ENCODE measurements around the gene EDIL3.
"Not testable (repeated sequence)": the region's sequence is repeated elsewhere in the genome, so short reads cannot be mapped to it uniquely, and the experiment has no call there.

Gene EDIL3

GRCh38 chr5:84160650-84161049 lies 224.0 kb downstream of the EDIL3 start:
- DNase-seq, result not testable (repeated sequence)

GRCh38 chr5:84149094-84149493 lies 235.6 kb downstream of the EDIL3 start:
- DNase-seq, result no peak

GRCh38 chr5:84148651-84149050 lies 236.0 kb downstream of the EDIL3 start:
- no peak for DNase-seq

GRCh38 chr5:84137541-84137940 lies 247.1 kb downstream of the EDIL3 start:
- DNase-seq, result no peak

- no peak for DNase-seq
Measured at GRCh38 chr5:84131372-84131771, 253.3 kb downstream of the EDIL3 start.

GRCh38 chr5:84130006-84130580 lies 254.6 kb downstream of the EDIL3 start:
- DNase-seq, result no peak

- DNase-seq, result no peak
Measured at GRCh38 chr5:84125216-84125615, 259.5 kb downstream of the EDIL3 start.

GRCh38 chr5:84119252-84119651 lies 265.4 kb downstream of the EDIL3 start:
- no peak for DNase-seq

- DNase-seq, result no peak
Measured at GRCh38 chr5:84118551-84118950, 266.1 kb downstream of the EDIL3 start.

- no peak for DNase-seq
Measured at GRCh38 chr5:84115727-84116126, 269.0 kb downstream of the EDIL3 start.

- no peak for DNase-seq
Measured at GRCh38 chr5:84113246-84114105, 271.2 kb downstream of the EDIL3 start.

- DNase-seq, result no peak
Measured at GRCh38 chr5:84092738-84093137, 291.9 kb downstream of the EDIL3 start.

- no peak for DNase-seq
Measured at GRCh38 chr5:84091127-84091799, 293.4 kb downstream of the EDIL3 start.

GRCh38 chr5:84088996-84089395 lies 295.7 kb downstream of the EDIL3 start:
- DNase-seq, result no peak

GRCh38 chr5:84086511-84086910 lies 298.2 kb downstream of the EDIL3 start:
- no peak for DNase-seq

GRCh38 chr5:84085387-84086041 lies 299.2 kb downstream of the EDIL3 start:
- DNase-seq, result no peak

- DNase-seq, result no peak
Measured at GRCh38 chr5:84080908-84081307, 303.8 kb downstream of the EDIL3 start.

GRCh38 chr5:84072339-84072738 lies 312.3 kb downstream of the EDIL3 start:
- DNase-seq, result no peak

- DNase-seq, result no peak
Measured at GRCh38 chr5:84069608-84070179, 315.0 kb downstream of the EDIL3 start.

- no peak for DNase-seq
Measured at GRCh38 chr5:84063041-84063440, 321.6 kb downstream of the EDIL3 start.

GRCh38 chr5:84059672-84060071 lies 325.0 kb downstream of the EDIL3 start:
- no peak for DNase-seq

- no peak for DNase-seq
Measured at GRCh38 chr5:84058561-84058960, 326.1 kb downstream of the EDIL3 start.

- no peak for DNase-seq
Measured at GRCh38 chr5:84057211-84057610, 327.5 kb downstream of the EDIL3 start.
